Measurements from ENCODE around the gene ASB1. TPM values are rescaled to one million over a fixed set of nuclear protein-coding genes. Genes with fewer than 3 reads are reported as not detected.

The ASB1 gene
- total RNA-seq, 1 donor, result 27.9 TPM

DNA sequence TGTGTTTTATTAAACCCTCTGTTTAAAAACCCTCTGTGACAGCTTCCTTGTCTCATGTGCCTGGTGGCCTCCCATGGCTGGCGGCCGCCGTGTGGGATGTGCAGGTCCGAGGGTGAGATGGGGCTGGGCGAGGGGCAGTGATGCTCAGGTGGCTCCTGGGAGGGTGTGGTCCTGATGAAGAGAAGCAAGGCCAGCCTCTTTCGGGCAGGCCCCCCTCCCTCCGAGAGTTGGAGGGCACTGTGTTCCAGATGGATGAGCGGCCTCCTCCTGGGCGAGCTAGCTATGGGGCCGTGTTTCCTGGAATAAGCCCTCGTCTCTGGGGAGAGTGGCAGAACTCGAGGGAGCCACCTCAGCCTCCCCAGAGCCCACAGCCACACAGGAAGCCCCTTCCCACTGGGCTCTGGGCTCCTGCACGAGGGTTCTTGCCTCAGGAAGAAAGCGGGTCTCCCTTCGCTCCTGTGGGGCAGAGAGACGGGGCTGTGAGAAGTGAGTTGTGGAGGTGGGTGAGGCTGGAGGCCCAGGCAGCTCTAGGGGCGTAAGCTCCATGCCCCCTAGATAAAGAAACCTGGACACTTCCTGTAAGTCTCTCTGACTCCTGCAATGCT is 72.1 kb downstream of the ASB1 start:
- TF ChIP-seq CTCF (IDR thresholded peaks at IDR 0.05; ENCODE audit: extremely low read depth, low read depth, low read length), result no peak
- no peak overlapping the region for H3K27ac ChIP-seq (ENCODE audit: low read depth, low read length)
- H3K4me3 ChIP-seq (ENCODE audit: insufficient read depth, low read length), result no peak overlapping the region

GRCh38 chr2:238499731-238500580 is 73.2 kb downstream of the ASB1 start:
- DNase-seq (ENCODE audit: insufficient read length, low spot score, missing footprints), result peak; percentile 88
- H2AFZ ChIP-seq (ENCODE audit: low read length), result no peak overlapping the region
- H3K79me2 ChIP-seq (ENCODE audit: insufficient read depth, low read length), result no peaks in the 10 kb centered on the region
- no peak overlapping the region for H3K4me2 ChIP-seq (ENCODE audit: insufficient read depth, low read length)
- H3K27ac ChIP-seq (ENCODE audit: low read depth, low read length), result no peak overlapping the region
- peaks cover 12% of the 10 kb centered on the region for H3K4me1 ChIP-seq (ENCODE audit: insufficient read depth, low read length)
- no peak overlapping the region for H3K4me3 ChIP-seq (ENCODE audit: insufficient read depth, low read length)
- no peaks in the 10 kb centered on the region for H4K20me1 ChIP-seq (ENCODE audit: insufficient read depth, low read length)
- H3K9me3 ChIP-seq (ENCODE audit: low read depth, low read length), result no peaks in the 10 kb centered on the region
- H3K27me3 ChIP-seq (ENCODE audit: insufficient read depth, low read length), result no peaks in the 10 kb centered on the region
- no peak for TF ChIP-seq CTCF (IDR thresholded peaks at IDR 0.05; ENCODE audit: extremely low read depth, low read depth, low read length)
- no peaks in the 10 kb centered on the region for H3K36me3 ChIP-seq (ENCODE audit: insufficient read depth, low read length)

More for the DNA sequence above, 72.1 kb downstream of the ASB1 start:
- H3K4me2 ChIP-seq (ENCODE audit: insufficient read depth, low read length), result no peak overlapping the region
- DNase-seq (ENCODE audit: insufficient read length, low spot score, missing footprints), result peak; percentile 44
- H3K79me2 ChIP-seq (ENCODE audit: insufficient read depth, low read length), result no peaks in the 10 kb centered on the region
- no peaks in the 10 kb centered on the region for H3K9me3 ChIP-seq (ENCODE audit: low read depth, low read length)
- H4K20me1 ChIP-seq (ENCODE audit: insufficient read depth, low read length), result no peaks in the 10 kb centered on the region
- H2AFZ ChIP-seq (ENCODE audit: low read length), result no peak overlapping the region
- H3K27me3 ChIP-seq (ENCODE audit: insufficient read depth, low read length), result no peaks in the 10 kb centered on the region
- H3K36me3 ChIP-seq (ENCODE audit: insufficient read depth, low read length), result no peaks in the 10 kb centered on the region
- H3K4me1 ChIP-seq (ENCODE audit: insufficient read depth, low read length), result peaks cover 8% of the 10 kb centered on the region

- no peaks in the 10 kb centered on the region for H4K20me1 ChIP-seq (ENCODE audit: insufficient read depth, low read length)
- no peak for TF ChIP-seq CTCF (IDR thresholded peaks at IDR 0.05; ENCODE audit: extremely low read depth, low read depth, low read length)
- H3K27me3 ChIP-seq (ENCODE audit: insufficient read depth, low read length), result no peaks in the 10 kb centered on the region
Observed at GRCh38 chr2:238501311-238501710, 74.6 kb downstream of the ASB1 start.

More at GRCh38 chr2:238501311-238501710, 74.6 kb downstream of the ASB1 start:
- peaks cover 20% of the 10 kb centered on the region for H3K4me1 ChIP-seq (ENCODE audit: insufficient read depth, low read length)
- no peaks in the 10 kb centered on the region for H3K36me3 ChIP-seq (ENCODE audit: insufficient read depth, low read length)
- no peaks in the 10 kb centered on the region for H3K79me2 ChIP-seq (ENCODE audit: insufficient read depth, low read length)
- H2AFZ ChIP-seq (ENCODE audit: low read length), result no peak overlapping the region
- peak; percentile 35 for DNase-seq (ENCODE audit: insufficient read length, low spot score, missing footprints)
- H3K9me3 ChIP-seq (ENCODE audit: low read depth, low read length), result no peaks in the 10 kb centered on the region
- H3K27ac ChIP-seq (ENCODE audit: low read depth, low read length), result no peak overlapping the region
- H3K4me2 ChIP-seq (ENCODE audit: insufficient read depth, low read length), result no peak overlapping the region
- H3K4me3 ChIP-seq (ENCODE audit: insufficient read depth, low read length), result no peak overlapping the region

Small RNA genes within 50 kb of the gene (small RNA-seq; reads per million reads assigned to genes)
- not detected for gene RNU6-234P

Other genes with a start within 250 kb of the ASB1 start
- gene ILKAP, start 223.2 kb upstream of the ASB1 start, total RNA-seq, result 24.2 and 24.5 TPM in 2 replicates
- 1.8 and 4.0 TPM in 2 replicates for gene HES6, start 186.9 kb upstream of the ASB1 start, total RNA-seq
- gene PER2, start 138.3 kb upstream of the ASB1 start, total RNA-seq, result 7.4 and 9.4 TPM in 2 replicates
- gene TRAF3IP1, start 106.4 kb upstream of the ASB1 start, total RNA-seq, result 7.6 and 8.5 TPM in 2 replicates